Measurements from ENCODE around the gene IL17C. TPM values are rescaled to one million over a fixed set of nuclear protein-coding genes. Genes with fewer than 3 reads are reported as not detected.

IL17C gene
- total and polyA plus RNA-seq, 9 of the 15 experiments (the other 6 are each of a cell fraction or from before 2014, with no cell fraction given), result not detected

DNA sequence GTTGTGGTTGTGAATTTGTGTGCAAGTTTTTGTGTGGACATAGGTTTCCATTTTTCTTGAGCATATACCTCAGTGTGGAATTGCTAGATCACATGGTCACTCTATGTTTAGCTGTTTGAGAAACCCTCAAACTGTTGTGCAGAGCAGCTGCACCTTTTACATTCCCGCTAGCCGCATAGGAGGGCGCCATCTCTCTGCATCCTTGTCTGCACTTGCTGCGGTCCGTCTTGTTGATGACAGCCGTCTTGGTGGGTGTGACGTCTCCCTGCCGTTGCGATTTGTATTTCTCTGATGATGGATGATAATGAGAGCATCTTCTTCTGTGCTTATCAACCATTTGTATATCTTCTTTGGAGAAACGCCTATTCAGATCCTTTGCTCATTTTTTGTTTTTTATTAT, 25.1 kb upstream of the IL17C start (continued):
- TF ChIP-seq, protein P1, sequence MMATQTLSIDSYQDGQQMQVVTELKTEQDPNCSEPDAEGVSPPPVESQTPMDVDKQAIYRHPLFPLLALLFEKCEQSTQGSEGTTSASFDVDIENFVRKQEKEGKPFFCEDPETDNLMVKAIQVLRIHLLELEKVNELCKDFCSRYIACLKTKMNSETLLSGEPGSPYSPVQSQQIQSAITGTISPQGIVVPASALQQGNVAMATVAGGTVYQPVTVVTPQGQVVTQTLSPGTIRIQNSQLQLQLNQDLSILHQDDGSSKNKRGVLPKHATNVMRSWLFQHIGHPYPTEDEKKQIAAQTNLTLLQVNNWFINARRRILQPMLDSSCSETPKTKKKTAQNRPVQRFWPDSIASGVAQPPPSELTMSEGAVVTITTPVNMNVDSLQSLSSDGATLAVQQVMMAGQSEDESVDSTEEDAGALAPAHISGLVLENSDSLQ (IDR thresholded peaks at IDR 0.05), result peak; percentile 48
- TF ChIP-seq TEAD2 (tag; IDR thresholded peaks at IDR 0.05), result no peak
- TF ChIP-seq, protein P2, sequence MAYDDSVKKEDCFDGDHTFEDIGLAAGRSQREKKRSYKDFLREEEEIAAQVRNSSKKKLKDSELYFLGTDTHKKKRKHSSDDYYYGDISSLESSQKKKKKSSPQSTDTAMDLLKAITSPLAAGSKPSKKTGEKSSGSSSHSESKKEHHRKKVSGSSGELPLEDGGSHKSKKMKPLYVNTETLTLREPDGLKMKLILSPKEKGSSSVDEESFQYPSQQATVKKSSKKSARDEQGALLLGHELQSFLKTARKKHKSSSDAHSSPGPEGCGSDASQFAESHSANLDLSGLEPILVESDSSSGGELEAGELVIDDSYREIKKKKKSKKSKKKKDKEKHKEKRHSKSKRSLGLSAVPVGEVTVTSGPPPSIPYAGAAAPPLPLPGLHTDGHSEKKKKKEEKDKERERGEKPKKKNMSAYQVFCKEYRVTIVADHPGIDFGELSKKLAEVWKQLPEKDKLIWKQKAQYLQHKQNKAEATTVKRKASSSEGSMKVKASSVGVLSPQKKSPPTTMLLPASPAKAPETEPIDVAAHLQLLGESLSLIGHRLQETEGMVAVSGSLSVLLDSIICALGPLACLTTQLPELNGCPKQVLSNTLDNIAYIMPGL (CRISPR knock-in tag; IDR thresholded peaks at IDR 0.05), result no peak
- TF ChIP-seq KHSRP (IDR thresholded peaks at IDR 0.05), result no peak
- TF ChIP-seq TCF3 (CRISPR knock-in tag; IDR thresholded peaks at IDR 0.05), result no peak
- no peak for TF ChIP-seq NBN (IDR thresholded peaks at IDR 0.05; ENCODE audit: low read depth)
- peak in 1 of 2 experiments; percentile 53; a peak in 1 of 4 replicates for TF ChIP-seq FOXK2 (conservative IDR thresholded peaks at IDR 0.05 in 1 of 2, IDR thresholded peaks at IDR 0.05 in 1 of 2; ENCODE audit: low read depth in 2 of 2)
- TF ChIP-seq RCOR1 (IDR thresholded peaks at IDR 0.05; ENCODE audit: borderline replicate concordance in 1 of 2, low read depth in 2 of 2, low read length in 2 of 2), result 0 out of 4 replicates have a peak, but pooled peaks of 1 of the 2 experiments have one; percentile 53
- peak in 1 of 2 experiments; percentile 48; a peak in 2 of 4 replicates for TF ChIP-seq RAD21 (CRISPR knock-in tag; conservative IDR thresholded peaks at IDR 0.05 in 1 of 2, IDR thresholded peaks at IDR 0.05 in 1 of 2)
- TF ChIP-seq, protein P3, sequence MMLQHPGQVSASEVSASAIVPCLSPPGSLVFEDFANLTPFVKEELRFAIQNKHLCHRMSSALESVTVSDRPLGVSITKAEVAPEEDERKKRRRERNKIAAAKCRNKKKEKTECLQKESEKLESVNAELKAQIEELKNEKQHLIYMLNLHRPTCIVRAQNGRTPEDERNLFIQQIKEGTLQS (IDR thresholded peaks at IDR 0.05), result 0 out of 2 replicates have a peak, but pooled peaks have one; percentile 30
- TF ChIP-seq, protein P3 (CRISPR knock-in tag; conservative IDR thresholded peaks at IDR 0.05), result no peak
- TF ChIP-seq, protein P4, sequence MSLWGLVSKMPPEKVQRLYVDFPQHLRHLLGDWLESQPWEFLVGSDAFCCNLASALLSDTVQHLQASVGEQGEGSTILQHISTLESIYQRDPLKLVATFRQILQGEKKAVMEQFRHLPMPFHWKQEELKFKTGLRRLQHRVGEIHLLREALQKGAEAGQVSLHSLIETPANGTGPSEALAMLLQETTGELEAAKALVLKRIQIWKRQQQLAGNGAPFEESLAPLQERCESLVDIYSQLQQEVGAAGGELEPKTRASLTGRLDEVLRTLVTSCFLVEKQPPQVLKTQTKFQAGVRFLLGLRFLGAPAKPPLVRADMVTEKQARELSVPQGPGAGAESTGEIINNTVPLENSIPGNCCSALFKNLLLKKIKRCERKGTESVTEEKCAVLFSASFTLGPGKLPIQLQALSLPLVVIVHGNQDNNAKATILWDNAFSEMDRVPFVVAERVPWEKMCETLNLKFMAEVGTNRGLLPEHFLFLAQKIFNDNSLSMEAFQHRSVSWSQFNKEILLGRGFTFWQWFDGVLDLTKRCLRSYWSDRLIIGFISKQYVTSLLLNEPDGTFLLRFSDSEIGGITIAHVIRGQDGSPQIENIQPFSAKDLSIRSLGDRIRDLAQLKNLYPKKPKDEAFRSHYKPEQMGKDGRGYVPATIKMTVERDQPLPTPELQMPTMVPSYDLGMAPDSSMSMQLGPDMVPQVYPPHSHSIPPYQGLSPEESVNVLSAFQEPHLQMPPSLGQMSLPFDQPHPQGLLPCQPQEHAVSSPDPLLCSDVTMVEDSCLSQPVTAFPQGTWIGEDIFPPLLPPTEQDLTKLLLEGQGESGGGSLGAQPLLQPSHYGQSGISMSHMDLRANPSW (CRISPR knock-in tag; IDR thresholded peaks at IDR 0.05), result no peak
- no peak for TF ChIP-seq ZKSCAN1 (IDR thresholded peaks at IDR 0.05; ENCODE audit: low read depth, low read length)
- TF ChIP-seq SAP30 (IDR thresholded peaks at IDR 0.05; ENCODE audit: borderline replicate concordance, insufficient read depth, low read depth, low read length, poor library complexity, severe bottlenecking), result no peak
- TF ChIP-seq MEF2A (IDR thresholded peaks at IDR 0.05; ENCODE audit: control insufficient read depth, low read depth, low read length), result no peak
- TF ChIP-seq ZFP1 (CRISPR knock-in tag; IDR thresholded peaks at IDR 0.05), result no peak

Data from K562 (cell line).